NCI-H187 (cell line): Measurements from ENCODE around the gene CNDP2.

ENCODE experiments used
- DNase-seq, 2 experiments: peaks; one replicate each; lab custom pipeline; 2025; lab: John Stamatoyannopoulos, UW

Gene CNDP2

DNA sequence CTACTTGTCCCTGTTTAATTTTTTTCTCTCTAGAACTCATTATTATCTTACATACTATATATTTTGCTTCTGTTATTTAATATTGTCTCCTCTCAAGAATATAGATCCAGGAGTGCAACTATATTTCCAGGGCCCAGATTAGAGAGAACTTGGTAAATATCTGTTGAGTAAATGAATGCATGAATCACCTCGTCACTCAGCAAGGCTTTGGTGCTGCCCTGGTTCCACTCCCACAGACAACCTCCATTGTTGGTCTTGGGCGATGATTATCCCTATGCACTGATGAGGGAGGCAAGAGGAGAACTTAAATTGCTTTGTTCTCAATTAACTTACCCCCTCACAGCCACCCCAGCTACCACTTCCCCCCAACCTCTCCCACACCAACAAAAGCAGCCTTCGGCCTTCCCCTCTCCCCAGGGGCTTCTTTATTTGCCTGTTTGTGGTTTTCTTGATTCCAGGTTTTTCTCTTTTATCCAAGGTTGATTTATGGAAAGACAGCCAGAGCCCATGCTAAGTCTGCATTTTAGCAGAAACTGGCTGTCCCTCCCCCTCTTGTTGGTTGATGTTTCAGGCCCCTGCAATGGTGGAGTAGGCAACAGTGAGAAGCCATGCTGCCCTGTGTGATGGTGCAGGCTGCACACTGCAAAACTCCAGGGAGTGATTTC lies 22.1 kb upstream of the CNDP2 start:
- DNase-seq, result no peak

DNA sequence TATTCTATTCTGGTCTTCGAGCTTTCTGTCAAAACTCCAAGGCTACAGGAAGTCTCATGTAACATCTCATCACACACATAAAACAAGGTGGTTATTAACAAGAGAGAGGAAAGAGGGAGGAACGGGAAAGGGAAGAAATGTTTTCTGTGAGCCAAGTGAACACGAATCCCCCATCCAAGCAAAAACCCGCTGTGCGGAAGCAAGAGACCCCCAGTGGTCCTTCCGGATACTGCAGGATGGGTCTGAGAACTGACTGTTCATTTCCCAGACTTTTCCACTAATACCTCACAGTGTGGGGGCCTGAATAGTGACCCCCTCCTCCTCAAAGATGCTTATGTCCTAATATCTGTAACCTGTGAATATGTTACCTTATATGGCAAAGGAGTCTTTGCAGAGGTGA lies 20.0 kb upstream of the CNDP2 start:
- no peak for DNase-seq

DNA sequence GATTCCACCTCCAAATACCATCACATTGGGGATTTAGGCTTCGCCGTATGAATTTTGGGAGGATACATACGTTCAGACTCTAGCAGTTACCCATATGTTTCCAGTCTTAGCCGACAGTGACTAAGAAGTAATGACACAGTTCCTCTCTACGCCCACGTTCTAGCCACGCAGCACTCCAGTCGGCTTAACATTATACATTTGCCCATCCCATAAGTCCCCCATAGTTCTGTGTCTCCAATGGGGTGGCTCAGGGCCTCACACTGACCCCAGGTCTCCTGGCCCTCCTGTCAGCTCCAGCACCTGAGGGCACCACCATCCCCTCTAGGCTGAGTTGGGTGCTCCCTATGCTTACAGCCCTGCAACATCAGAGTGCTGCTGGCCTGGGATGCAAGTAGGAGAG lies 18.4 kb upstream of the CNDP2 start:
- DNase-seq, result no peak

DNA sequence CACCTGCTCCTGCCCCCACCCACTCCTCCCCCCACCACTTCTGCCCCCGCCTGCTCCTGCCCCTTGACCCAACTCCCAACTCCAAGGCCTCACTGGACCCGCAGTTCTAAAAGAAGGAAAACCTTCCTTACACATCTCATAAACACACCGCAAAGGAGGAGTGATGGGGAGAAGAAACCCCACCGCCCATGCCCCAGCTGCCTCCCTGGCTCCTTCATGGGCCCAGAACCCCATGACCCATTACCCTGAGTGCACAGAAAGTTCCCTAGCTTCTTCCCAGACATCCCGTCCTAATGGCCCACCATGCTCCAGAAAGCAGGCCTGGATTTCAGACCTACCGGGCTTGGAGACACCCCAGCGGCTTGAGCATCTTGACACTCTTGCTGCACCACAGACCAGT lies 17.8 kb upstream of the CNDP2 start:
- DNase-seq, result no peak

DNA sequence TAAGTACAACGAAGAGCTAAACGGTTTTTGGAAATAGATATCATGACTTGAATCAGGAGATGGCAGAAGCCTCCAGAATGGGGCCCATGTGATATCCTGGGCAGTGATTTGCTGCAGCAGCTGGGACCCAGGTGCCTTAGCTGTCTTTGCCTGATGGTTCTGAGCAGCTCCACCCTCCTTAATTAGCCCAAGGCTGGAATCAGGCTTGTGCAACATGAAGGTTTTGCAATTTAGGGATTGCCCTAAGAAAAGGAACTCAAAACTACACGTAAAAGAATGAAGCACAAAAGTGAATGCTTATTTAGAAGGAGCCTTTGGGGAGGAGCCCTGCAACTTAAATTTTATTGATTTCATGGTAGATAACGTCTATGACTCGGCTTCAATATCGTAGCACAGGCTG lies 17.3 kb upstream of the CNDP2 start:
- DNase-seq, result no peak

DNA sequence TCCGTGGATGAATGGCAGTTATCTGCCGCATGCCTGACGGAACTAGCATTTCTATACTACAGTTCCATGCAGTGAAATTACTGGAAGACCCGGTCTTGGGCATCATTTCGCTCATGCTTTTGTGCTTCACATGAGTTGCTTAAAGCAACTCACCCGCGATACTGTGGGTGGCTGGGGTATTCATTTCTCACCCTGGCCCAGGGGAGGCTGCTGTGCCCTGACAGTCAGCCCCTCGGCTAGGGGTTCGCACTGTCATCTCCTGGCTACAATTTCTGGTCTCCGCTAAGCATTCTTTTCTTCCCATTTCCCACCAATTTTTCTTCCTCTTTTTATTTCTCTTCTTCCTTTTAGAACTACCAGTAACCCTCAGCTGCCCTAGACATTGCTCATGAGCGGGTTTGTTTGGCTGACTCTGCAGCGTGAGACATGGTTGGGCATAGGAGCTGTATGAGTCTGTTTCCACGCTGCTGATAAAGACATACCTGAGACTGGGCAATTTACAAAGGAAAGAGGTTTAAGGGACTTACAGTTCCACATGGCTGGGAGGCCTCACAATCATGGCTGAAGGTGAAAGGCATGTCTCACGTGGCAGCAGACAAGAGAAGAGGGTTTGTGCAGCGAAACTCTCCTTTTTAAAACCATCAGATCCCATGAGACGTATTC lies 16.5 kb upstream of the CNDP2 start:
- DNase-seq, result no peak

DNA sequence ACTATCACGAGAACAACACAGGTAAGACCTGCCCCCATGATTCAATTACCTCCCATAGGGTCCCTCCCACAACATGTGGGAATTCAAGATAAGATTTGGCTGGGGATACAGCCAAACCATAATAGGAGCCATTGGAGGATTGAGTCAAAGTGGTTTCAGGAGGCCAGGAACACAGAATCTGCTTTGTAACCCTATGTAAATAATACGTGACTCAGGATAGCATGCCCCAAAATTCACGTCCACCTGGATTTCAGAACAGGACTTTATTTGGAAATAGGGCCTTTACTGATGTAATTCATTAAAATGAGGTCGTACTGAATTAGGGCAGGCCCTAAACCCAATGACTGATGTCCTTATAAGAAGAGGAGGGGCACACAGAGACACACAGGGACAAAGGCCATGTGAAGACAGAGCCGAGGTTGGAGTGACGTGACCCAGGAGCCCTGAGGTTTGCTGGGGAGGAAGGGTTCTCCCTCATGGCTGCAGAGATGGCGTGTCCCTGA lies 16.0 kb upstream of the CNDP2 start:
- DNase-seq, result no peak

DNA sequence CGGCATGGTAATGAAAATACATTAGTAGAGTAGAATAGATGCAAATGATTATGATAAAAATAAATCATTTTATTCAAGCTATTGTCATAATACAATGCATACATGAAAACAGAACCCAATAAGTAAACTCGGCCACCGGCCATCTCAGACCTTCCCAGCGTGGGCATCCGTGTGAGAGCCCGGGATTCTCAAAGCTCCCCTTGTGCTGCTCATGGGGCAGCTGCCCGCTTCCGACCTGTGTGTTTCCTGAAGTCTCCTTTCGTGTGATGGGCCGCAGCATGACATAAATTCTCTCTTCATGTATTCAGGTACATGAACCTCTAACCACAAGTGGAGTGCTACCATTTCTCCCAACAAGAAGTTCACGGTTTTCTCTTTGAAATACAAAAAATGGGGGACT lies 13.5 kb upstream of the CNDP2 start:
- DNase-seq, result no peak

DNA sequence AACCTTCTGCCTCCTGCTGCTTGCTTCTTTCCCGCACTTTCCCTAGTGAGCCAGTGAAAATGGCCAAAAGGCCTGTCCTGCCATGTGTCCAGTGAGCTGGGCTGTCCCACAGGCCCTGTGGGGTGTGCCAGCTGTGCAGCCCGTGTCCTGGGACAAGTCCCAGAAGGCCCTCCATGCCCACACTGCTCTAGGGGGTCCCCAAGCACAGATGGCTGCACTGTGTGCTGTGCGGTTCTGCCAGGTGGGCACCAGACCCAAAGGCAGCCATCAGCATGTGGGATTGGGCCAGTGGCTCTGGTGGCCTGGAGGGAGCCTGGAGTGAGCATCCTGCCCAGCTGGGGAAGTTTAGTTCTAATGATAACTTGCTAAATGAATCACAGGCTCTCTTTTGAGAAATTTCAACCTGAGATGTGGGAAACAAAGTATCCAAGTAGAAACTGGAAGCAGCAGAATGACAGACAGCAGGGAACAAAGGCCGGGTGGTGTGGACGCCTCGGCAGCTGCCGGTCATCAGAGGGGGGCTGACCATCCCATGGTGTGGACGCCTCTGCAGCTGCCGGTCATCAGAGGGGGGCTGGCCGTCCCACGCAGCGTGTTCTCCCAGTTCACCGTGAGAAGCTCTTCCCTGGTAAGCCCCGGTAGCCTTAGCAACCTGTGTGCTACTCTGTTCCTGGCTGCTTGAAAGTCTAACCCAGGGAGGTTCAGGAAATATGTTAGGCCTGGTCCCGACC lies 9.9 kb upstream of the CNDP2 start:
- no peak for DNase-seq

DNA sequence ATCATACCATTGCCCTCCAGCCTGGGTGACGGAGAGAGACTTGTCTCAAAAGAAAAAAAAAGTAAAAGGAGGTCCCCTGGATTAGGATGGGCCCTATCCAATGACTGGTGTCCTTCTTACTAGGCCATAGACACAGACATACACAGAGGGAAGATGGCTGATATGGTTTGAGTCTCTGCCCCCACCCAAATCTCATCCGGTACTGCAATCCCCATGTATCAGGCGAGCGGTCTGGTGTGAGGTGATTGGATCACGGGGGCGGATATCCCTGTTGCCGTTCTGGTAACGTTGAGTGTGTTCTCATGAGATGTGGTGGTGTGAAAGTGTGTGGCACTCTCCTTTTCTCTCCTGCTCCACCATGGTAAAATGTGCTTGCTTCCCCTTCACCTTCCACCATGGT lies 7.8 kb upstream of the CNDP2 start:
- no peak for DNase-seq

DNA sequence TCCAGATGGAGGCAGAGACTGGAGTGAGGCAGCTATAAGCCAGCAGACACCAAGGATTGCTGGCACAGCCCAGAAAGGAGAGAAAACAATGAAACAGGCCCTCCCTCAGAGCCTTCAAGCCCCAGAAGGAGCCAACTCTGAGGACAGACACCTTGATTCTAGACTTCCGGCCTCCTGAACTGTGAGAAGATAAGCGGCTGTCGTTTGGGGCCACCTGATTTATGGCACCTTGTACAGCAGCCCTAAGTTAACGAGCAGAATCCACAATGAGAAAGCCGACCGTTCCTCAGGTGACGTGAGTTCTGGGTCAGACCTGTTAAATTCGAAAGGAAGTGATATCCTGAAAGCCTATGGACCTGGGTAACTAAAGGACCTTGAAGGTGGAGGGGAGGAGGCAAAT lies 7.3 kb upstream of the CNDP2 start:
- no peak for DNase-seq

DNA sequence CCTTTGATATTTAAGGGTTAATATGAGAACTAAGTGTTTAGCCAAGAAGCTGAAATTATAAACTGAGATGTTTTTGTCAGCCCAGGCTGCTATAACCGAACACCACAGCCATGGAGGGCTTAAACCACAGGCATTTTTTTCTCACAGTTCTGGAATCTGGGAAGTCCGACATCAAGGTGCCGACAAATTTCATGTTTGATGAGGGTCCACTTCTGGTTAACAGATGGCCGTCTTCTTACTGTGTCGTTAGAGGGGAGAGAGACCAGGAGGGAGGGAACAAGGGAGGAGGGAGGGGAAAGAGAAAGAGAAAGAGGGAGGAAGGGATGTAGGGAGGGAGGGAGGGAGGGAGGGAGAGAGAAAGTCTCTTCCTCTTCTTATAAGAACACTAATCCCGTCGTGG lies 6.5 kb upstream of the CNDP2 start:
- DNase-seq, result no peak

DNA sequence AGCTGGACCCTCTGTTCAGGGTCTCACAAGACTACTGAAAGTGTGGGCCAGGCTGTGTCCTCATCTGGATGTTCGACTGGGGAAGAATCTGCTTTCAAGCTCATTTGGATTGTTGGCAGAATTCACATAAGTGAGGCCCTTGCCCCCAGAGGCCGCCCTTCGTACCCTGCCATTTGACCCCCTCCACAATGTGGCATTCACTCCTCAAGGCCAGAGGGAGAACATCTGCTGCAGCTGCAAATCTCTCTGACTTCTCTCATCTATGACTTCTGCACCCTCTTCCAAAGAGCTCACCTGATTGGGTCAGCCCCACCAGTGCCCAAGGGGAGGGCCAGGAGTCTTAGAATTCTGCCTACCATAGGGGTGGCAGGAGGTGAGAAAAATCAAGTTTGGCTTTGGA lies 3.9 kb upstream of the CNDP2 start:
- DNase-seq, result no peak

DNA sequence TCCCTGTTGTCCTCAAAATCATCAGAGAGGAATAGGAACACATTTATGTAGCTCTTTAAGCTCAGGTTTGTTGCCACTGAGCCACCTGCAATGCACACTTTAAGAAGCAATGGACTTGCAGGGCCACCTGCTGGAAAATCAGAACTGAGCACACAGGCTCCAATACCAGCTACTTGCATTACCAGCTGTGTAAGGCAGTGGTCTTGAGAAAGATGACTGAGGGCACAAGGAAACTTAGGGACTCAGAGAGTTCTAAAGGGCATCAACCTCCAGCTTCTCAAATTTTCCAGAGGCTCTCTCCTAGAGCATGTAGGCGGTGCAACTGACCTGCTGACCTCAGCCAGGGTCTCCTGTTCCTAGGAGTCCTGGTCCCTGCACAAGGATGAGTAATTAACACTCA lies 2.5 kb upstream of the CNDP2 start:
- DNase-seq, result no peak

DNA sequence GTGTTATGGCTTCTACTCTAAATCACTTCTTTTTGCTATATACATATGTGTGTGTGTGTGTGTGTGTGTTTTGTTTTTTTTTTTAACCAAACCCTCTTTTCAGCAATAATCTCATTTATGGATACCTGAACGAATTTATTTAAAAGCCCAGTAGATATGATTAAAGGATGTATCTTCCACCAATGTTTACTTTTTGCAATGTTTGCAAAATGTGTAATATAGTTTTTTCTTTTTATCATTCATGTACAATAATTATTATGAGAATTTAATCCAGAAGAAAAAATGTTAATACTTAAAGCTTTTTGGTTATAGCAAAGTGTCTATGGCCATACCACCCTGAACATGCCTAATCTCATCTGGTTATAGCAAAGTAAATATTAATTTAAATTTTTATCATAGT lies 1.6 kb upstream of the CNDP2 start:
- DNase-seq, result no peak

DNA sequence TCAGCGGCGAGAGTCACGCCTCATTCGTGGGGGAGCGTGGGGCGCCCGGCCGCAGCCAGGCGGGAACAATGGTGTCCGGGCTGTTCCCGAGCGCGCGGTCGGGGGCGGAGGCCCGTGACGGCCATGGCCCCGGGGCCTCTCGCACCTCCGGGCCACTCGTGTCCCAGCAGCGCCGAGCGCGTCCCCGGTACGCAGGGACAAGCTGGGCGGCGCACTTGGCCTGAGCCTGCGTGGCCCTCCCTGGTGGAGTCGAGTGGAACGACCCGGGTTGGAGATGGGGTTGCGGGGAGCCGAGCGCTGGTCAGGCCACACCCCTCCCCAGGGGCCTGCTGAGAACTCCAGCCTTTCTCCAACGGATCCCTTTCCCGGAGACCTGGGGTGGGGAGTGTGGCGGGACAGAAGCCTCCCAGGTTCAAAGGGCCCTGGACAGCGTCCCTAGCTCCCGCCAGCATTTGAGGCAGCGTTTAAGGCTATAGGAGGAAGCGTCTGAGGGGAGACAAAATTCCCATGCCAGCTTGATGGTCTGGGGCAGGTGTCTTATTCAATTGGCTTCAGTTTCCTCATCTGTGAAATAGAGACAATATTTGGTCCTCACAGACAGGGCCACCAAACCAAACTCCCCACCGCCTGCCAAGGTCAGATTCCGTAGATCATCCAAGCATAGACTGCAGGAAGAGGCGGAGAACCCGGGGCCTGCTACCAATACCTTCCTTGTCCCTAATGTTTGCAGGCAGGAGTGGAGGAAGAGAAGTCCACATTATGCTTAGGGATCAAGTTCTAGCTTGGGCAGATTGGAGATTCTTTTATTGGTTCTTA lies 553 bp downstream of the CNDP2 start:
- DNase-seq, result peak in 1 of 2 experiments; percentile 9

DNA sequence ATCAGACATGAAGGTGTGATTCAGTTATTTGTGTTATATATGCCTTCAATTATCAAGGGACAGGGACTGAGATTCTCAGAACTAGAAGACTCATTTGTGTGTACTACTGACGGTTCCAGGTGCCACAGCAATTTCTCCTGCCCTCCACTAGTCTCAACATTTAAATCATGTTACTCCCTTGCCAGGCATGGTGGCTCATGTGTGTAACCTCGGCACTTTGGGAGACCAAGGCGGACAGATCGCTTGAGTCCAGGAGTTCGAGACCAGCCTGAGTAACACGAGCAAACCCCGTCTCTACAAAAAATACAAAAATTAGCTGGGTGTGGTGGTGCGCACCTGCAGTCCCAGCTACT lies 1.1 kb downstream of the CNDP2 start:
- no peak for DNase-seq

DNA sequence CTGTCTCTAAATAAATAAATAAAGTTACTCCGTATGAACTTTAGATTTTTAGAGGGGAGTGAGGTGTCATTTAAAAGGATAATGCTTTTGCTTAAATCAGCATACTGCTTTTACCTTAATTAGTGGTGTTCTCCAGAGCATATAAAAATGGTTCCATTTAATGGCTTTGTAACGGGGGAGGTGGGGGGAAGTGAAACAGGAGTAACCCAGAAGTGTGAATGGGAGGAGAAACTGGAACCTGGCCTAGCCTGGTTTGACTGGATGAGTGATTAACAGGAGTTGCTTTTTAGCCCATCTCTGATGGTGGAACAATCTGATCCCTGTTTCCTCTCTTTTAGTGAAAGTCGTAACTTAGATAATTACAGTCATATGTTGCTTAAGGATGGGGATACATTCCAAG lies 1.6 kb downstream of the CNDP2 start:
- DNase-seq, result no peak

DNA sequence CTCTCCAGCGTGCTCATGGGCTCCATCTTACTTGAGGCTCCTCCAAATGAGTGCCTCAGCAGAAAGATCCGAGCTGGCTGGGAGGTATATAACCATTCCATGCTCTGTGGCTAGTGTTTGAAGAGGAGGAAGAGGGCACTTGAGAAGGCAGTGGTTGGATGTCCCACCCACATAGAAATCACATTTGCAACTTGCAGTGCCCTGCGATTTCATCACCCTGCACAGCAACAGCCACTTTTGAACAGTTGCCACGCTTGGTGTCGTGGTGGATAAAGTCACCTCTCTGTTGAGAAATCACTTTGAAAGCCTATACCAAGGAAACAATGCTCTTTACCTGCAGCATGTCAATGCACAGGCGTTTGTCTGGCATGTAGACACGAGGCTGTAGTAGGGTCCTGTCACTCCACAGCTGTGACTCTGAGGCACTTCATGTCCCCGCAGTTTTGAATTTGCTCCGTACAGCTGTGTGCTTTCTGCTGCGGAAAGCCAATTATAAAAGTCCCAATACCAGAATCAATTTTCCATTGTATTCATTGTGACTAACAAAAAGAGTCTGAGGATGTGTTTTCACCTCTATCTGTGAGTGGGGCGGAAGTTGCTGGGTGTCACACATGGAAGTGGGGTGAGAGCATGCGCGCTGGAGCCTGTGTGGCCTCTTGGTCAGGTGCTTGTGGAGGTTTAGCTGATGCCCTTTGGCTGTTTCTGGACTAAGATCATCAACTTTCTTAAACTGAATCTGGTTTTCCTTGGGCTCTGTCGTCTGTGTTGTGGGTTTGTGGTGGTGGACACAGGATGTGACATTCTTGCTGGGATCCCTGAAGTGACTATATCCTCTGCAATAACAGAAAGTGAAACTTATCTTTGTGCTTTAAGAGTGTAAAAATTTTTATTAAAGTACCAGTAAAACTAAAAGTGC lies 2.8 kb downstream of the CNDP2 start:
- peak; percentile 29 for DNase-seq

DNA sequence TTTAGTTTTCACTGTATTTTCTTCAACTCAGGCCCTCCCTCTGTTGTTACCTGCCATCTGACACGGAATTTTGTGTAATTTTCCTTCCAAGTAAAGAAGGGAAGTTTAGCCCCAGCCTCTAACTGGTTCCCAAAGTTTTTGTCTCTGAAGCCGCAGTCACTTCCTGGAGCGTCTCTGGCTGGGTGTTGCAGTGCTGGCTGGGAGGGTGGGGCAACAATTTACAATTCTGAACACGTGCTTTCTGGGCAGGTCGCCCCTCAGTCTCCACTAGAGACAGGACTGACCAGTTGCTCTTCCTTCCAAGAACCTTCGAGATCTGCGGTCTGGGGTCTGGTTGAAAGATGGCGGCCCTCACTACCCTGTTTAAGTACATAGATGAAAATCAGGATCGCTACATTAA lies 3.5 kb downstream of the CNDP2 start:
- no peak for DNase-seq

DNA sequence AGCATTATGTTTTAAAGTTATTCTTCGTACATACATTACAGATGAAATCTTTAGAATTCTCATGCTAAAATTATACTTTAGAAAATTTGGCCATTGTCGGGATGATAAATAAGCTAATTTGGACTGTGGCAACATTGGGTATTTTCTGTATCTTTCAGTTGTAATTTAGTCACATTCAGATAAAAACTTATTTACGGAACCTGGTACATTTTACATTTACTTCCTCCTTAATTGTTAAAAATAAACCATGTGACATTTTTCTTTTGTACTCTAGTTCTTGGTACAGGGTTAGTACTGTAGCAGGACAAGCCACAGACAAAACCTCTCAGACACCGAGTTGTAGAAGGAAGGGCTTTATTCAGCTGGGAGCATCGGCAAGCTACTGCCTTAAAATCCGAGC lies 4.2 kb downstream of the CNDP2 start:
- DNase-seq, result no peak
